Right kidney (tissue), 1 donor: ENCODE data around the gene ZDHHC17.
"Not testable (repeated sequence)": the region's sequence is repeated elsewhere in the genome, so short reads cannot be mapped to it uniquely, and the experiment has no call there.

Experiments
- DNase-seq: peaks from one replicate; pipeline ENCODE4 v3.0.0-alpha.2; 2016

ZDHHC17 gene

DNA sequence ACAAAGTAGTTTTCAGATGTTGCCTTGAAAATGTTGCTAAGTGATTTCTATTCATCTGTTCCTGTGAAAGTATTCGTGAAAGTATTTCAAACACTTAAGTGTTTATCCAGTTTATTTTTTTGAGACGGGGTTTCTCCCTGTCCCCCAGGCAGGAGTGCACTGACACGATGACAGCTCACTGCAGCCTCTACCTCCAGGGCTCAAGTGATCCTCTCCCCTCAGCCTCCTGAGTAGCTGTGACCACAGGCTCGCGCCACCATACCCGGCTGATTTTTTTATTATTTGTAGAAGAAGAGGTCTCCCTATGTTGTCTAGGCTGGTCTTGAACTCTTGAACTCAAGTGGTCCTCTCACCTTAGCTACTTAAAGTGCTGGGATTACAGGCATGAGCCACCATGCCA lies 1.7 kb downstream of the ZDHHC17 start:
- no peak for DNase-seq

DNA sequence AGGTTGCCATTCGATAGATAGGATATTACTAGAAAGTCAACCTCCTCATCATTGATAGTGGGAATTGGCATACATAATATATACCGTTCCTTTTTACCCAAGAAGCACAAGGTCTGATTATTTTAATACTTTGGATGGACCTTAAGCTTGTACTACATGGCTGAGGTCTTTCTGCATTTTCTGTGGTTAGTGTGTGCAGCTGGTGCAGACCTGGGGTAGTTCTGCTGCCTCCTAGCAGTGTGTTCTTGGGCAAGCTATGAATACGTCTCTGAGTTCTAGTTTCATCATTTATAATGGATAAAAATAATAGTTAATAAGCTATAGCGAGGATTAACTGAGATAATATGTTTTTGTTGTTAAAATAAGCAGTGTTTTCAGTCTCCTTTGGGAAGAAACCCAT lies 2.2 kb downstream of the ZDHHC17 start:
- DNase-seq: no peak

DNA sequence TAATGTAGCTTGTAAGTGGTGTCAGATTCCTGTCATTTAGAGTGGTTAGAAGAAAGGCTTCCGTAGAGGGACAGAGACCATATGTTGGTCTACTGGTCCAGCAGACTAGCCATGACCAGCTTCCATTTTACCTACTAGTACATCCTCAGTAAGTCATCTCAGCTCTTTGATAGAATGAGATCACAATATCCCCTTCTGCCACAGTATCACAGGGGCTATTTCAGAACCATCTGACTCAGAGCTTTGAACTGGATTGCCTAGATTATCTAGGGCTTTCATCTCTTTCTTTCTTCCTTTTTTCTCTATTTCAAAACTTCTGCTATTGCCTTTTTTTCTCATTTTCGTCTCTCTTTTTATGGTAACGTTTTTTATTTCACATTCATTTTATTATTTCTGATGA lies 4.7 kb downstream of the ZDHHC17 start:
- no peak for DNase-seq

DNA sequence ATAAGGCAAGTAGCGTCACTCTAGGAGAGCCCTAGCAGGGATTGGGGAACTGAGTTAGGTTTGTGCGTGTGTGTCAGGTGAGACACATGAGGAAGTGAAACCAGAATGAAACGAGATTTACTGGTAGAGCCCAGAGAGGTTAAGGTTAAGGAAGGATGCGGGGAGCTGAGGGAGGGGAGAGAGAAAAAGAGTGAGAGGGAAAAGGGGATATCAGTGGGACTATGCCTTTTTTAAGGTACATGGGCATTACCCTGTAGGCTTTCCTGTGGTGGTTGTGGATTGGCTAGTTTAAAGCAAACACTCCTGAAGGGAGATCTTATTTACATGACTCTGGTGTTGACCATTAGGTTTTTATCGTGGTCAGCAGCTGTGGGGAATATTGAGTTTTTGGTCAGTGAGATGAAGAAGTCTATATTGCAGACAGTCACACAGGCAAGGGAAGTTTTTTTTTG lies 13.9 kb downstream of the ZDHHC17 start:
- no peak for DNase-seq

DNA sequence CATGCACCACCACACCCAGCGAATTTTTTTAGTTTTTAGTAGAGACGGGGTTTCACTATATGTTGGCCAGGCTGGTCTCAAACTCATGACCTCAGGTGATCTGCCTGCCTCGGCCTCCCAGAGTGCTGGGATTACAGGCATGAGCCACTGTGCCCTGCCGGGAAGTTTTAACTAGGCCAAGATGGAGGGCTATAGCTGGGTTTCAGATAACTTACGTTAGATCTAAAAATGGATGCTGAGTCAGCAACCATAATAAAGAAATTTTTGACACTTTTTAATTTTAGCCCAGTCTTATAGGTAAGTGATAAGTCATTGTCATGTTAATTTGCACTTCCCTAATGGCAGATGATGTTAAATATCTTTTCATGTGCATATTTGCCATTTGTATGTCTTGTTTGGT lies 14.4 kb downstream of the ZDHHC17 start:
- no peak for DNase-seq

DNA sequence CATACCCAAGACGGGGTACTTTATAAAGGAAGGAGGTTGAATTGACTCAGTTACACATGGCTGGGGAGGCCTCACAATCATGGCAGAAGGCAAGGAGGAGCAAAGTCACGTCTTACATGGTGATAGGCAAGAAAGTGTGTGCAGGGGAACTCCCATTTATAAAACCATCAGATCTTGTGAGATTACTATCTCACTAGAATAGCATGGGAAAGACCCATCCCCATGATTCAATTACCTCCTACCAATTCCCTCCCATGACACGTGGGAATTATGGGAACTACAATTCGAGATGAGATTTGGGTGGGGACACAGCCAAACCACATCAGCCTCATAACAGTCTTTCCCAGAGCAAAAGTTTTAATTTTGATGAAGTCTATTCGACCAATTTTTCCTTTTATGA lies 15.4 kb downstream of the ZDHHC17 start:
- not testable (repeated sequence) for DNase-seq

DNA sequence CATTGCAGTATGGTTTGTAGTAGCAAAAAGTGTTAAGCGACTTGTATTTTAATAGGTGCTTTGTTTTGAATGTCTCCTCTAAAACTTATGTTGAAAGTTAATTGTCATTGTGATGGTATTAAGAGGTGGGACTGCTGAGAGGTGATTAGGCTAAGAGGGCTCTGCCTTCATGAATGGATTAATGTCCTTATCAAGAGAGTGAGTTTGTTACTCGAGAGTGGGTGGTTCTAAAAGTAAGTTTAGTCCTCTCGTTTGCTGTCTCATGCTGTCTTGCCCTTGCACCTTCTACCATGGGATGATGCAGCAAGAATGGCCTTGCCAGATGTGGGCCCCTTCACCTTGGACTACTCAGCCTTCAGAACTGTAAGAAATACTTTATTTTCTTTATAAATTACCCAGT lies 17.4 kb downstream of the ZDHHC17 start:
- DNase-seq: no peak

DNA sequence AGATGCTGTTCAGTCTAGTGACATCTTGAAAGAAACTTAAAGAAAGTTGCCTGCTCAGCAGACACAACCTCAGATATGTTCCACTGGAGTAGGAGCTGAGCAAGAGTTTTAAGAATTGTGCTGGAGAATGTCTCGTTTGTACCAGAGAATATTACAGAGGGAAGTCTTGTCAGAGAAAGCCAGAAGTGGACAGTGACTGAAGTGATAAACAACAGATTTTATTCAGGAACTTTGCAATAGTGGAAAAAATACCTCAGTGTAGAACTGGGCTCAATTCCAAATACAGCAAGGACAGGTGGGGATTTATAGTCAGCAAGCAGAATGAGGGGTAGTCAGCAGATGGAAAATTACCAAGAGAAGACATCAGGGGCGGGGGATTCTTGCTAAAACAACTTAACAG lies 18.6 kb downstream of the ZDHHC17 start:
- no peak for DNase-seq

DNA sequence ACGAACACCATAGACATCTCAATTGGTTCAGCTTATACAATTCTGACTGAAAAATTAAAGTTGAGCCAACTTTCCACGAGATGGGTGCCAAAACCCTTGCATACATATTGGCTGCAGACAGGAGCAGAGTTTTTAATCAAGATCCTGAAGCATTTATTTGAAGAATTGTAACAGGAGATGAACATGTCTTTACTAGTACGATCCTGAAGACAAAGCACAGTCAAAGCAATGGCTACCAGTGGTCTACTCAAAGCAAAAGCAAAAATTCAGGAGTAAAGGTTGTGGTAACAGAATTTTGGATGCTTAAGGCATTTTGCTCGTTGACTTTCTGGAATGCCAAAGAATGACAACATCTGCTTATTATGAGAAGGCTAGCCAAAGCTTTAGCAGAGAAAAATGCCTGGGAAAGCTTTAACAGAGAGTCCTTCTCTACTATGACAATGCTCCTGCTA lies 20.7 kb downstream of the ZDHHC17 start:
- no peak for DNase-seq

DNA sequence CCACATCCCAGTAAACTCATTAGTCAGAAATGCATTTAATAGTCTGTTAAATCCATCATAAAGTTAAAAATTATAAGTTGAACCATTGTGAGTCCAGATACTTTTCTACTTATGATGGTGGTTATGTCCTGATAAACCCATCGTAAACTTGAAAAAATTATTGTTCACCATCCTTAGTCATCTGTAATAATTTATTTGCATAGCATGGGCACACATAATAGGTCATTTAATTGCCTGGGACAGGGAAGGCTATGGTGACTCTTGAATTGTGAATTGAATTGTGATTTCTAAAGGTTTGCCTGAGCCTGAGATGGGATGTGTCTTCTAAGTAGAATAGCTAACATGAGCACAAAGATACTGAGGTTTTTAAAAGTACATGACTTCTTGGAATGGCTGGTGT lies 21.5 kb downstream of the ZDHHC17 start:
- no peak for DNase-seq

DNA sequence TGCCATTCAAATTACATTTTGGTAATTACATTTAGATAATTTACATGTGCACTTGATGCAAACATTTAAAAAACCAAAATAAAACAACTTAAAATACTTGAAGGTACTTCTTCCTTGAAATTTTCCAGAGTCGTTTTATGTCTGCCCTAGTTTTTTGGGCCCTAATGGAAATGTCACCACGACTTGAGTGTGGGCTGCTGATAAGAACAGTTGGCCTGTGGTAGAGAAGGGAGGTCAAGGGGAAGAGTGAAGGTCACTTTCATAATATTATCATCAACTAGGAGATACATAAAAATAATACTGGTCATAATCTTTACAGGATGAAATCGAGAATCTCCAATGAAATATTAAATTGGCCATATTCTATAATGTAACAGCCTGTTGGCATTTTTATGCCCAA lies 23.1 kb downstream of the ZDHHC17 start:
- DNase-seq: no peak

DNA sequence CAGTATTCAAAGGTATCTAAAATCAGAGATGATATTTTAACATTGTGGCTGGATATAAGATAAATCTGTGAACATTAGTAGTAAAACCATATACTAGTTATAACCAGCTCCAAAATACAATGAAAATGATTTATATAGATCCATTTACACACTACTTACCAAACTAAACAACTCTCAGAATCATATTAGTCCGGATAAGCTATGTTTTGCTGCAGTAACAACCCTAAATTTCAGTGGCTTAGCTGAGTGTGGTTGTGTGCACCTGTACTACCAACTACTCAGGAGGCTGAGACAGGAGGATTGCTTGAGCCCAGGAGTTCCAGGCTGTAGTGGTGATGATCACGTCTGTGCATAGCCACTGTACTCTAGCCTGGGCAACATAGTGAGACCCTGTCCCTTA lies 23.8 kb downstream of the ZDHHC17 start:
- no peak for DNase-seq

DNA sequence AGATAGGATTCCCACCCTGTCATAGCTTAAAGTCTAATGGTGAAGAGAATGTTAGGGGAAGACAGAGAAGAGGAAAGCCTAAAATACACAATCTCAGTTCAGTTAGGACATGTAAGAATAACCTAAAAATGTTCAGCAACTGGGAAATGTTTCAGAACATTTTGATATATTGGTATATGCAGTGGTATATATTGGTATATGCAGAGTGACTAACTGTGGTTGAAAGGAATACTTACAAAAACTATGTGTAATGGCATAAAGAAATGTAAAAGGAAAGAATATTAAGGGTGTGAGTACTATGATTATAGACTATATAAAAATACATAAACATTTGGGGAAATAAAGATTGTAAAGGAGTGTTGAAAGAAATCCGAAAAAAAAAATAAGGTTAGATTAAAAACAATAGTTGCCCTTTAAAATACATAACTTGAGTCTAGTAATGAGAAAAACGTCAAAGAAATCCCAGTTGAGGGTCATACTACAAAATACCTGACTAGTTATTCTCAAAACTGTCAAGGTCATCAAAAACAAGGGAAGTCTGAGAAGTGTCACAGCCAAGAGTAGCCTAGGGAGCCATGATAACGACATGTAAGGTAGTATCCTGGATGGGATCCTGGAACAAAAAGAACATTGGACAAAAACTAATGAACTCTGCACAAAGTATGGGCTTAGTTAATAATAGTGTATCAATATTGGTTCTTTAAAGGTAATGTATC lies 25.6 kb downstream of the ZDHHC17 start:
- DNase-seq: no peak

DNA sequence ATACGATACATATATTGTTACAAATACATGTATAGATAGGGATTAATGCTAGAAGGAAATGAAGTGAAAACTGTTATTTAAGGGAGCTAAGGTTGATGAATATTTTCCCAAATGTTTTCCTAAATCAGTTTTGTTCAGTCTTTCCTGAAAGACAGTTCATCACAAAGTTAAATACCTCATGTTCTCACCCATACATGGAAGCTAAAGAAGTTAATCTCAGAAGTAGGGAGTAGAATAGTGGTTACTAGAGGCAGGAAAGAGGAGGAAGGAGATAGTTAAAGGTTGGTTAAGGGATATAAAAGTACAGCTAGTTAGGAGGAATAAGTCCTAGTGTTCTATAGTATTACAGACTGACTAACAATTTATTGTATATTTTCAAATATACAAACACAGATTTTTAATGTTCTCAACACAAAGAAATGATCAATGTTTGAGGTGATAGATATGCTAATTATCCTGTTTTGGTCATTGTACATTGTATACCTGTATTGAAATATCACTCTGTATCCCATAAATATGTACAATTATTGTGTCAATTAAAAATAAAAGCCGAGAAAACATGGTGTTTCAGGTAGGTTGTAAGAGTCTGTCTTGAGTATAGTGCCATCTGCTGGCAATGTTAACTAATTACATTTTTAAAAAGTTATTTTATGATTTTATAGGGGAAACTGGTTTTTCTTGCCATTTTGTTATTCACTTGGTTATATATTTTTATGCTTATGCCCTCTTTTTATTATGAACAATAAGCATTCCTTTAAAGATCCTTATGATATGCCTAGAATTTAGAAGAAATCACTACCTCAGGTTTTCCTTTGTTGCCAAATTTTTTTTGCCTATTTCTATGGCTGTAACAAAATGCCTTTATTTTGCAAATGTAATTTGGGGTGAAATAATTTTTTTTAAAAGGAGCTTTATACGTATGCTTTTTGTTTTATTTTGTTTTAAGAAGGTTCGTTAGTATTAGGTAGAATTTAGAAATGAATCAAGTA lies 26.9 kb downstream of the ZDHHC17 start:
- no peak for DNase-seq

DNA sequence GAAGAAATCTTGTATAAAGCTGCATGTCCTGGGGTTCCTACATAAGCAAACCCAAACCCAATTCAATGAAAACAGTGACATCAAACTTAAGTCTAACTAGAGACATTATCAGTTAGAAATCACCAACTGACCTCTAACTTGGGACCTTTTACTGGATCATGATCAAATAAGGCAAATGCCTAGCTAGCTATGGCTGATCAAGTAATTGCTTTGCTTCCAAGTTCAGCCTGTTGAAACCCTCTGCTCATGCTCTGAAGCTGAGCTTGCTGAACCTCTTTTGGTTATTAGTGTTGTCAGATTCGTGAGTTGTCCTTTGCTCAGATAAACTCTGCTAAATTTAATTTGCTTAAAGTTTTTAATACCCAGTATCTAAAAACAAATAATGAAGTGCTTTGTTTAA lies 28.9 kb downstream of the ZDHHC17 start:
- DNase-seq: no peak

DNA sequence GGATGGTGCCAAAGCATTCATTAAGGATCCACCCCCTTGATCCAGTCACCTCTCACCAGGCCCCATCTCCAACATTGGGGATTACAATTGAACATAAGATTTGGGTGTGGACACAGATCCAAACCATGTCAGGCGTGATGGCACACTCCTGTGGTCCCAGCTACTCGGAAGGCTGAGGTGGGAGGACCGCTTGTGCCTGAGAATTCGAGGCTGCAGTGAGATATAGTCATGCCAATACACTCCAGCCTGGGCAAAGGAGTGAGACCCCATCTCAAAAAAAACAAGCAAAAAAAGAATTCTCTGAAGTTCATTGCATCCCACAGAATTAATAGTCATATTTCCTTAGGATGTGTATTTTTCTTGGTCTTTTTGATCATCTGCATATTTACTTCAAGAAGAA lies 34.9 kb downstream of the ZDHHC17 start:
- DNase-seq: no peak

DNA sequence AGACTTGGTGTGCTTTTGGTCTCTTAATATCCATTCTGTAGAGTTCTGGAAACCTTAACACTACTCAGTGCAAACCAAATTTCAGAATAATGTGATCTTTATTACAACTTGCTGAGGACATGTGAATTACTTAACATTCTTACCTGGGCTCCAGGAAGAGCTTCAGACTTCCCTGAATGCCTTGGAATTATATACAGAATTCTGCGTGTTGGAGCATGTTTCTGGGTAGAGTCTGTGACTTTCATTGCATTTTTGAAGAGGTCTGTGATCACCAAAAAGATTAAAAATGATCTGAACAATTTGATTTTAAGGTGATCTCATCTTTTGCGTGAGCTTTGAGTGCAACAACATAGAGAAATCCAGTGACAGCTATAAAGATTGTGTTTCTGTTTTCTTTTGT lies 35.4 kb downstream of the ZDHHC17 start:
- no peak for DNase-seq

DNA sequence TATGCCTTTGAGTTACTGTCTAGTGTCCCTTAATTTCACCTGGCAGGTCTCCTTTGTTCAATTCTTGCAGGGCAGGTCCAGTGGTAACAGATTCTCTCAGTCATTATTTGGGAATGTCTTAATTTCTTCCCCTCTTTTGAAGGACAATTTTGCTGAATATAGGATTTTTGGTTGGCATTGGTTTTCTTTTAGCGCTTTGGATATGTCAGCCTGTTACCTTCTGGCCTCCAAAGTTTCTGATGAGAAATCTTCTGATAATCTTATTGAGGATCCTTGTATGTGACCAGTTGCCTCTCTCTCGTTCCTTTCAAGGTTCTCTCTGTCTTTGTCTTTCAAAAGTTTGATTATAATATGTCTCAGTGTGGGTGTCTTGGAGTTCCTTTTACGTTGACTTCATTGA lies 38.1 kb downstream of the ZDHHC17 start:
- DNase-seq: no peak

DNA sequence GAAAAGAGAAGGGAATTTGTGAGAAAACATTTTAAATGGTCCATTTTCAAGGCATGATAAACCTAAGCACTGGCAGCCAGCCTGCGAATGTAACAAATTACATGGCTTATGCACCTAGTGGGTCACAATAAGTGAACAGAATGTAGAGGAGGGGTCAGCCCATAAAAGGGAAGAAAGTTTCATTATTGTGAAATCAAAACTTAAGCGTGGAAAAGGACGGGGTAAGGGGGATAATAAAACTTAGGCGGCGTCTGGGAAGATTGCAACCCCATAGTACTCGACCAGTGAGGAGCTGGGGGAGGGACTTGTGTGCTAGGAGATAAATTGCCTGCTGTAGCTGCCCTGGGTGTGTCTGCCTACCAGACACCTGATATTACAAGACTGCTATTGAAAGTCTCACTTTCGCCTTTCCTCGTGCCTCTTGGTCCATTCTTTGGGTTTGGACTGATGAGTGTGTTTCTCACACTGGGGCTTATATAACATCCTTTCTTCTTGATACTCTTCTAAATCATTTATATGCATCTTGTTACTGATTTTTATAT lies 40.6 kb downstream of the ZDHHC17 start:
- DNase-seq: no peak

DNA sequence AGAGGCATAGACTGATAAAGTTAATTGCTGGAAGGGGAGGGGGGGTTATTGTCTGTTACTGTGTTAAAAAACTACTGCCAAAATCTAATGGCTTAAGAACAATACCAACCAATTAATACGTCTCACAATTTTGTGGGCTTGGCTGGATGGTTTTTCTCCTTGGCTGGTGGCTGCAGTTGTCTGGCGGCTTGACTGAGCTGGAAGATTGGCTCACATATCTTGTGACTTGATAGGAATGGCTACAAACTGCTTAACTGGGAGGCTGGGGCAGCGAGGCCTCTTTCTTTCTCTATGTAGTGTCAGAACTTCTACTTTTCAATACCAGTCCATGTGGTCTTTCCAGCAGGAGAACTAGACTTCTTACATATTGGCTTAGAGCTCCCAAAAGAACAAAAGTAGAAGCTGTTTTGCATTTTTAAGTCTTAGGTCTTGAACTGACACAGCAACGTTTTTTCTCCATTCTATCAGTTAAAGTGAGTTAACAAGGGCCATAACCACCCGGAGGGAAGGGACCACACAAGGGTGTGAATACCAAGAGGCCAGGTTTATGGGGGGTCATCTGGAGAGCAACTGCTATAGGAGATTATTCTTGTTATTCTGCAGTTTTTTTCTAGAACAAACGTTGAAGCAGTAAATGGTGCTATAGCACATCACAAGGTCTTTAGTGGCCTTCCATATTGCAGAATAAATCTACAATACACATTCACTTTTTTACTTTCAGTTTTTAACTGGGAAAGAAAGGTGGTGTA lies 46.9 kb downstream of the ZDHHC17 start:
- DNase-seq: no peak

DNA sequence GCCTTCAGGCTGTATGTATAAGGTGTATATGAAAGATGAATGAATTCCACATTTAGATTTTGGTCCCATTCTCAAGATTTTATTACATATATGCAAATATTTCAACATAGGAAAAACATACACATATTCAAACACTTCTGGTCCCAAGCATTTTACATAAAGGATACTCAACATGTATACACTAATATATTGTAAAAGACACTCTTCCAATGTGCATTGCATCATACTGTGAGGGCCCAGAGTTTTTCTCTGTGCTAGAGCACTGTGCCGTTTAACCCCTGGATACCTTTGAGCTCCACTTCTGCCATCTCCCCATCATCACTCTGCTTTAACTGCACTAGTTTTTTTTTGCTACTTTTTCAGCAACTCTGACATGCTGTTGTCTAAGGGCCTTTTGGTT lies 48.1 kb downstream of the ZDHHC17 start:
- no peak for DNase-seq

DNA sequence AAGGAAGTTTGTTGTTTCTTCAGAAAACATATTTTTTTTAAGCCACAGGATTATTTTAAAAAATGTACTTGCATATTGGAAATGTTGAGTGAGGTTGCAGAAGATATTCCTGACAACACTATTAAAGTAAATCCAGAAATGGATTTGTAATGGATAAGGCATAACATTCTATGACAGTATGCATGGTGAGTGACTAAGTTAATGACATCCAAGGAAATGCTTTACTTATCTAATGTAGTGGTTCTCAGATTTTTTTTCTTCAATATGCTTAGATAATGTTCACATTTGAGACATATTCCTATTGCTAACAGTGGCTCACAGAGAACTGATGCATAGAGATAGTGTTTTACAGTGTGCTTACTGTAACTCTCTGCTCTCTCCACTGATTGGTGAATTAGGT lies 49.4 kb downstream of the ZDHHC17 start:
- DNase-seq: no peak

DNA sequence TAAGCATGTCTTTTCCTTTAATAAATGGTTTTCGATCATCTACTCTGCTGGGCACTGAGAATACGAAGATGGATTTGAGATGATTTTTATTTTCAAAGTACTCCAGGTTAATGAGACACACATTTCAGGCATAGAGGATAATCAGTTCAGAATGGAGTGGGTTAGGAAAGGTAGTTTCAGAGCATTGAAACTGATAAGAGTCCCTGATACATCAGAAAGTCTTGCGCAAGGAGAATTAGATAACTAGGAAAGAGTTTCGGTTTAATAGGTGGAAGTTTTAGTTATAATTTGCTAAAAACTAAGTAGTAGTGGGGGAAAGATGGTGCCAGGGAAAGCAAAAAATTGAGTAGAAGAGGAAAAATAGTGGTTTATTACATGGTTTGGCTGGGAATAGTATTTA lies 50.1 kb downstream of the ZDHHC17 start:
- no peak for DNase-seq
